Erythroblast (primary cell): Measurements from ENCODE around the gene NECAB3.

Experiments
- DNase-seq, 2 experiments: peaks; one replicate each; lab custom pipeline; 2025; lab: John Stamatoyannopoulos, UW
- GATA1 ChIP-seq: IDR thresholded peaks from 2 replicates; pipeline ENCODE4 v1.6.1; 2011; ENCODE audit warnings: low read depth, mild to moderate bottlenecking, control low read depth, low read length, moderate library complexity
- POLR2A ChIP-seq: IDR thresholded peaks from 2 replicates; pipeline ENCODE4 v1.6.1; 2011; ENCODE audit warnings: mild to moderate bottlenecking, low read length

The NECAB3 gene, protein sequence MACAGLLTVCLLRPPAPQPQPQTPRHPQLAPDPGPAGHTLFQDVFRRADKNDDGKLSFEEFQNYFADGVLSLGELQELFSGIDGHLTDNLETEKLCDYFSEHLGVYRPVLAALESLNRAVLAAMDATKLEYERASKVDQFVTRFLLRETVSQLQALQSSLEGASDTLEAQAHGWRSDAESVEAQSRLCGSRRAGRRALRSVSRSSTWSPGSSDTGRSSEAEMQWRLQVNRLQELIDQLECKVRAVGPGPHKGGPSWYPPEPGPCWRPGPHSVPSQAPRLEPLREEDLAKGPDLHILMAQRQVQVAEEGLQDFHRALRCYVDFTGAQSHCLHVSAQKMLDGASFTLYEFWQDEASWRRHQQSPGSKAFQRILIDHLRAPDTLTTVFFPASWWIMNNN

GRCh38 chr20:33674294-33675135 lies at the start of gene NECAB3:
NECAB3 (minus strand) TSS chr20:33674428; CDS start chr20:33674352, 76 bp downstream.
- DNase-seq, result peak; percentile 79 to 88
- TF ChIP-seq GATA1 (no peak), POLR2A (peak; percentile 29)

GRCh38 chr20:33721391-33722140 lies 47.3 kb upstream of the NECAB3 start:
- DNase-seq, result no peak
- TF ChIP-seq GATA1 (no peak), POLR2A (no peak)

DNA sequence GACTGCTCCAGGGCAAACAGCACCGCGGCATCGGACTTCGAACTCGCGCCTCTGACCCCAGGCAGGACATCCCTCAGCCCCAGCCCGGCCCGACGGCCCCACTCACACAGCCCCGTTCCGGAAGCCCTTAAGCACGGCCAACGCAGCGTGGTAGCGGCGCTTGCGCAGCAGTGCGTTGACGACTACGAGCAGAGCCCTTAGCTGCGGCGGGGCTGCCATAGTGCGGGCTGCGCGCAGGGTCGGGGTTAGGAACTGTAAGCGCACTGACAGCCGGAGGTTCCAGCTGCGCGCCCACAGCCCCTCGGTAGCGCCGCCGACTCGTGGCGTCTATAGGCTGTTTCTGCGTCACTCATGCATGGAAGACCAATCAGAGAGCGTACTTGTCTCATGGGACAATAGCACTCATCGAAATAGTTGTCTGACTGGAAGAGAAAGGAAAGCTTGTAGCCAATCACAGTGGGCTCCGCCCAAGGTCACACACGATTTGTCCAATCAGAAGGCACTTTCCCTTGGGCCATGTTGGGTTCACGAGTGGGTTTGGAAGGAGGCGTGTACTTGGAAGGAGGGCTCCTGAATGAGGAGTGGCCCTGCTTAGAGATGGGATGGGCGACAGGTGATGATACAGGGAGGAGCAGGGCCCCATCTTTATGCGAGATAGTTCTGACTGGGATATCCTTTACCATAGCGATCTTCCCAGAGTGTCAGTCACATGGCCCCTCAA lies 45.9 kb upstream of the NECAB3 start, which contains the start of gene PXMP4:
TSS of gene PXMP4 (minus strand) at position 322 of the 721 bp plus-strand sequence. CDS start at position 219, 103 bp downstream.
- TF ChIP-seq POLR2A, result peak; percentile 75
- TF ChIP-seq GATA1, result no peak
- DNase-seq, result peak; percentile 94 to 97

GRCh38 chr20:33719277-33719988 lies 45.2 kb upstream of the NECAB3 start:
- no peak for TF ChIP-seq GATA1
- no peak for TF ChIP-seq POLR2A
- DNase-seq, result peak in 1 of 2 experiments; percentile 37

DNA sequence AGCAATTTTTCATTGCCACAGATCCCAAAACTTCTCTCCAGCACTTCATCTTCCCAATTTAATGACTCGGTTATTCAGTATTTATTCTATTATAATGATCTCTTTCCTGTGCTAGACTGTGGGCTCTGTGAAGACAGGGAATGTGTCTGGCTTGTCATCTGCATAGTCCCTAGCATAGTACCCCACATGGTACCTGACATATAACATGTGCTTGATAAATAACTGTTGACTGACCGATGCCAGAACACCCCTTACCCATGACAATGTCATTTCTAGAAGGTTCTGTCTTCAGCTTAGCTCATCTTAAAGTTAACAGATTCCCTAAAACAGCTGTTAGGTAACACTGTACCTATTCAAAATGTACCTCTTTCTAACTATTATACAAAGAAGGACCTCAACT lies 42.3 kb upstream of the NECAB3 start:
- no peak for DNase-seq
- TF ChIP-seq GATA1 (no peak), POLR2A (no peak)

- TF ChIP-seq POLR2A (no peak), GATA1 (no peak)
- DNase-seq, result no peak
Observed at GRCh38 chr20:33713865-33714367, 39.7 kb upstream of the NECAB3 start.

DNA sequence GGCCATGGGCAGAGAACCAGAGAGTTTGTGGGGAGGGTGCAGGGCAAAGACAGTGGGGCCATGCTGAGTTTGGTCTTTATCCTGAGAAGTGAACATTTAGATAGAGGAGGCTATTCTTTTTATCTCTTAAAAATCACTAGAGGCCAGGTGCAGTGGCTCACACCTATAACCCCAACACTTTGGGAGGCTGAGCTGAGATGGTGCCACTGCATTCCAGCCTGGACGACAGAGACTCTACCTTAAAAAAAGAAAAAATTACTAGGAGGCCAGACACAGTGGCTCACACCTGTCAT lies 37.2 kb upstream of the NECAB3 start:
- TF ChIP-seq POLR2A, result no peak
- no peak for TF ChIP-seq GATA1
- DNase-seq, result no peak

GRCh38 chr20:33710681-33711445 lies 36.6 kb upstream of the NECAB3 start:
- no peak for DNase-seq
- TF ChIP-seq POLR2A (no peak), GATA1 (no peak)

DNA sequence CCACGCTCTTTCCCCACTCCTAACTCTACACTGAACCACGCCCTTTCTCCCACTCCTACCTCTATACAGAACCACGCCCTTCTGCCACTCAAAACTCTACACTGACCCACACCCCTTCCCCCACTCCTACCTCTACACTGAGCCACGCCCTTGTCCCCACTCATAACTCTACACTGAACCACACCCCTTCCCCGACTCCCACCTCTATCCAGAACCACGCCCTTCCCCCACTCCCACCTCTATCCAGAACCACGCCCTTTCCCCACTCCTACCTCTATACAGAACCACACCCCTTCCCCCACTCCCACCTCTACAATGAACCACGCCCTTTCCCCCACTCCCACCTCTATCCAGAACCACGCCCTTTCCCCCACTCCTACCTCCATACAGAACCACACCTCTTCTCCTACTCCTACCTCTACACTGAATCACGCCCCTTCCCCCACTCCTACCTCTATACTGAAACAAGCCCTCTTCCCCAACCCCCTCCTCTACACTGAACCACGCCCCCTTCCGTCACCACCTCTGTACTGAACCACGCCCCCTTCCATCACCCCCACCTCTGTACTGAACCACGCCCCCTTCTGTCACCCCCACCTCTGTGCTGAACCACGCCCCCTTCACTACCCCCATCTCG lies 35.8 kb upstream of the NECAB3 start:
- TF ChIP-seq POLR2A, result no peak
- no peak for TF ChIP-seq GATA1
- peak in 1 of 2 experiments; percentile 38 for DNase-seq

- peak; percentile 52 to 64 for DNase-seq
- TF ChIP-seq GATA1 (no peak), POLR2A (no peak)
Observed at GRCh38 chr20:33709398-33709797, 35.2 kb upstream of the NECAB3 start.

DNA sequence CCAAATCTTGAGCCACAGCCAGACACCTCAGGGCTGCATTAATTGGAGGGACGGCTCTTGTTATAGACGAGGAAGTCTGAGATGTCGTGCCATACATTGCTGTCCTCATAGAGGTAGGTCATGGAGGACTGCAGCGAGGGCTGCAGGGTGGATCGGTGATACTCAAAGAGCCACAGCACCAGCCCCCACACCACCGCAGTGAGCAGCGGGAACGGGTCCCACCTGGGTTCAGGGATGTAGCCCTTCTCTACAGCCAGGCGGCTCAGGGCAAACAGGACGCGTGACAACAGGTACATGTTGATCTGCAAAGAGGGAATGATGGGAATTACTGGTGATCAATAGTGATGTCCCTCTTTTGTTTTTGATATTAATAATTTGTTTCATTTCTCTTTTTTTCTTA lies 33.4 kb upstream of the NECAB3 start:
- TF ChIP-seq GATA1, result no peak
- no peak for TF ChIP-seq POLR2A
- no peak for DNase-seq
